Sigmoid colon (tissue), 4 donors: Measurements from ENCODE around the gene STK17A.

ENCODE experiments used
- CTCF ChIP-seq, 4 experiments: fragments of 450-650 bp in 3 of 4; fragments of 200-600 bp in 1 of 4; IDR thresholded peaks; one replicate each; pipeline ENCODE4 v1.5.1; 2016 to 2019; ENCODE audit warnings: antibody characterized with exemption in 4 of 4, mild to moderate bottlenecking in 3 of 4, moderate library complexity in 2 of 4
- EP300 ChIP-seq, 4 donors: sonication (generic); formaldehyde crosslinking; IDR thresholded peaks; one replicate each; pipeline ENCODE4 v1.6.1; 2017; ENCODE audit warnings: antibody characterized with exemption in 4 of 4
- POLR2AphosphoS5 ChIP-seq, 4 donors: sonication (generic); formaldehyde crosslinking; IDR thresholded peaks; one replicate each; pipeline ENCODE4 v1.6.1; 2017; ENCODE audit warnings: antibody characterized with exemption in 4 of 4

GRCh38 chr7:43589133-43589478 lies 6.2 kb downstream of the STK17A start:
- TF ChIP-seq CTCF (IDR thresholded peaks at IDR 0.05) (no peak), POLR2AphosphoS5 (IDR thresholded peaks at IDR 0.05) (no peak), EP300 (IDR thresholded peaks at IDR 0.05) (no peak)
